Chondrocyte (in vitro differentiated cells): ENCODE results near the gene CYGB. TPM values are rescaled to one million over a fixed set of nuclear protein-coding genes. Genes with fewer than 3 reads are reported as not detected.

Source experiments
- DNase-seq: peaks from one replicate; pipeline ENCODE4 v3.0.0; 2021; ENCODE audit warnings: mixed read lengths, low spot score
- H3K27ac Mint-ChIP-seq: one replicate; pipeline ENCODE4 v1.8.0; 2021; ENCODE audit warnings: mild to moderate bottlenecking, moderate library complexity, mixed read lengths; ENCODE audit not compliant: unreplicated experiment
- H3K27me3 Mint-ChIP-seq: 2 replicates; pipeline ENCODE4 v1.8.0; 2021; ENCODE audit warnings: low read depth, mixed read lengths
- H3K36me3 Mint-ChIP-seq: 2 replicates; pipeline ENCODE4 v1.8.0; 2021; ENCODE audit warnings: low read depth, mixed read lengths
- H3K4me1 Mint-ChIP-seq: 2 replicates; pipeline ENCODE4 v1.8.0; 2021; ENCODE audit warnings: low read depth, mild to moderate bottlenecking, mixed read lengths
- H3K4me3 Mint-ChIP-seq: one replicate; pipeline ENCODE4 v1.8.0; 2021; ENCODE audit warnings: mild to moderate bottlenecking, moderate library complexity, mixed read lengths; ENCODE audit not compliant: unreplicated experiment
- H3K9me3 Mint-ChIP-seq: 2 replicates; pipeline ENCODE4 v1.8.0; 2021; ENCODE audit warnings: low read depth, mixed read lengths
- total RNA-seq: library from RNA; stranded (reverse); gene quantifications from 3 replicates; pipeline ENCODE4 v1.2.1, GENCODE V29; 2021
- TF ChIP-seq, protein P1 (sequence below): fragments of 200-600 bp; sonication (generic); IDR thresholded peaks from 2 replicates; pipeline ENCODE4 v1.5.0; 2021; ENCODE audit warnings: antibody characterized with exemption, mild to moderate bottlenecking, moderate library complexity

The CYGB gene
- total RNA-seq, 1 donor from 2014 or later, result 5.4 TPM

DNA sequence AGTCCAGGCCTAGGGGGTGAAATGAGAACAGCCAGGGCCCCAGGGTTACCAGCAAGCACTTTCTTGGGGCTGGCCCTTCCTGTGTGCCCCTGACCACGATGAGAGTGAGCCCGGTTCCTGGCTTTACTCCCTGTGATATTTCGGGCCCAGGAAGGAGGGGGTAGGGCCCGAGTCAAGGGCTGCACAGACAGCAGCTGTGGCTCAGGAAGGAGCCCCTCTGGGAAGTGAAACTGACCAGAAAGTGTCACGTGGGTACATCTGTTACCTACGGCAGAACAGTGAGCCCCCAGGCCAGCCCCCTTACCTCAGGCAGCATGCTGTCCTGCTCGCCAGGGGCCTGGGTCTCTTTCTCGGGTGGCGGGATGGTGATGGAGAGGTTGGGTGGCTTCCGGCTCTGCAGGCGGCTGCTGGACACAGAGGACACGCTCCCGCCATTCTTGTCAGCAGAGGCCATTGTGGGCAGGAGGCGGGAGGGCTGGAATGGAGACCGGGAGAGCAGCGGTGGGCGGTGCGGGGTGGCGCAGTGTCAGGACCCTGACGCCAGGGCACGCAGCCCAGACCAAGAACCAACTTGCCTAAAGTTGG is 56.3 kb downstream of the CYGB start:
- Mint-ChIP-seq H3K4me1 (peaks cover 8% of the 10 kb centered on the region), H3K36me3 (no peaks in the 10 kb centered on the region), H3K27ac (no peak overlapping the region), H3K4me3 (no peak overlapping the region), H3K9me3 (no peaks in the 10 kb centered on the region), H3K27me3 (no peaks in the 10 kb centered on the region)
- TF ChIP-seq, protein P1, sequence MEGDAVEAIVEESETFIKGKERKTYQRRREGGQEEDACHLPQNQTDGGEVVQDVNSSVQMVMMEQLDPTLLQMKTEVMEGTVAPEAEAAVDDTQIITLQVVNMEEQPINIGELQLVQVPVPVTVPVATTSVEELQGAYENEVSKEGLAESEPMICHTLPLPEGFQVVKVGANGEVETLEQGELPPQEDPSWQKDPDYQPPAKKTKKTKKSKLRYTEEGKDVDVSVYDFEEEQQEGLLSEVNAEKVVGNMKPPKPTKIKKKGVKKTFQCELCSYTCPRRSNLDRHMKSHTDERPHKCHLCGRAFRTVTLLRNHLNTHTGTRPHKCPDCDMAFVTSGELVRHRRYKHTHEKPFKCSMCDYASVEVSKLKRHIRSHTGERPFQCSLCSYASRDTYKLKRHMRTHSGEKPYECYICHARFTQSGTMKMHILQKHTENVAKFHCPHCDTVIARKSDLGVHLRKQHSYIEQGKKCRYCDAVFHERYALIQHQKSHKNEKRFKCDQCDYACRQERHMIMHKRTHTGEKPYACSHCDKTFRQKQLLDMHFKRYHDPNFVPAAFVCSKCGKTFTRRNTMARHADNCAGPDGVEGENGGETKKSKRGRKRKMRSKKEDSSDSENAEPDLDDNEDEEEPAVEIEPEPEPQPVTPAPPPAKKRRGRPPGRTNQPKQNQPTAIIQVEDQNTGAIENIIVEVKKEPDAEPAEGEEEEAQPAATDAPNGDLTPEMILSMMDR, result no peak
- DNase-seq, result no peak

DNA sequence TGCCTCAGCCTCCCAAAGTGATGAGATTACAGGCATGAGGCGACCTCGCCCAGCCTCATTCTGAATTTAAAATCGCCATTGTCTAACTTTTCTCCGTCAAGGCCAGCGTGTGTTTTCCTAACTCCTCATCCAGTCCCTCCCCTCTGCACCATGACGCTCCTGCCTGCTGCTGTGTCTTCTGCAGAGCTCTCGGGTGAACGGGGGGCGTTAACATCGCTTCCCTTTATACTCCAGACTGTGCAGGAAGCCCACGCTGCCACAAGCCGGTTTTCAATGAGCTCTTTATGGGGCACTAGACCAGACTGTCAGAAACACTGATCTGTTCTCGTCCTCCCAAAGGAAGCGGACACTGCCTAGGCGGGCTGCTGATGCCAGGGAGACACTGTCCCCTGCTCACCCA is 56.9 kb downstream of the CYGB start:
- no peak overlapping the region for H3K27ac Mint-ChIP-seq
- peaks cover 6% of the 10 kb centered on the region for H3K4me1 Mint-ChIP-seq
- H3K27me3 Mint-ChIP-seq, result no peaks in the 10 kb centered on the region
- no peaks in the 10 kb centered on the region for H3K9me3 Mint-ChIP-seq
- DNase-seq, result no peak
- H3K4me3 Mint-ChIP-seq, result no peak overlapping the region
- no peaks in the 10 kb centered on the region for H3K36me3 Mint-ChIP-seq
- TF ChIP-seq, protein P1, result no peak

DNA sequence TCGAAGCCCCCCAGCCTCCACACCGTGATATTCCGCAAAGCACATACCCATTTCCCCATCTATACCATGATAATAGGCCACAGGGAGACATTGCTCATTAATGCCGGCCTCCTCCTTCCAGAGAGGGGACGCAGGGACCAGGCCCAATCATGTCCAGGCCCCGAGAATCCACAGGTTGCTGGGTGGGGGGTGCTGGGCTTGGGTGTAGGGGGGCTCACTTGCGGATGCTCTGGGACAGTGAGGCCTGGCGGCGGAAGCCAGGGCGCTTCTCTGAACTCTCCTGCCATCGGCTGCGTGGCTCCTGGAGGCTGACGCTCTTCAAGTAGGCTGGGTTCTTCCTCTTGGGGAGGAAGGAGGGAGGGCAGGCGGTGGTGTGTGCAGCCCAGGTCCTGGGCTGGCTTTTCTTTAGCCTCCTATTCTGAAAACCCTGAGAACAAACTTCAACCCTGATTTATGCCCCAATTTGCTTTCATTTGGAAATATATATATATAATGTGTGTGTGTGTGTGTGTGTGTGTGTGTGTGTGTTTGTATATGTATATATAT is 57.9 kb downstream of the CYGB start:
- TF ChIP-seq, protein P1, result no peak
- no peak overlapping the region for H3K4me3 Mint-ChIP-seq
- no peak overlapping the region for H3K27ac Mint-ChIP-seq

DNA sequence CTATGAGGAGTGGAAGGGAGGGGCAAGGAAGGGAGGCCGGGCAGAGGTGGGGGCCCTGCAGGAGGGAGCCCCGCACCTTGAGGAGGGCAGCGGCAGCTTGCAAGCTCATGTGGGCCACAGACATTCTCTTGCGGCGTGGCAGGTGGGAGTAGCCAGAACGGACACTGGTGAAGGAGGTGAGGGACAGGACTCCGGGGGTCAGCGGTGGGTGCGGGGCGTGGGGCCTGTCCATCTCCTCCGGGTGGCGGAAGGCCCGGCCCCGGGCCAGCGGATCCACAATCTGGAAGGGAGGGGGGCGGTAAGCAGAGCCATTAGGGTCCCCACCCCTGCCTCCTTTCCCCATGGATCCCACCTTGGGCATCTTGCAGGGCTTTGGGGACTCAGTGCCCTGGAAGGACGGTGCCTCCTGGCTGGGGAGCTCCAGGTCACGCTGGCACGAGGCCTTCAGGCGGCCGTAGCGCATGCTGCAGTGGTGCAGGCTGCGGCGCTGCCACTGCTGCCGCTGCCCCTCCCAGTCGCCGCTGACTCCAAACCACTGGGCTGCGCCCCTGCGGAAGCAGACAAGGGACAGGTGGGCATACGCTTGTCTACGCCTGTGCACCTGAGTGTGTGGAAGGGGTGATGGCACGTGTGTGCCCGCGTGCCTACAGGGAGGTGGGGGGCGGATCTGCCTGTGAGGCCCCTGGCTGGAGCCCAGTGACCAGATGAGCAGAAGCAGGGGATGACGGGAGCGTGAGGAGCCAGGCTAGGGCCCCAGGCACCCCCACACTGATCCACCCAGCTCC is 58.6 kb downstream of the CYGB start:
- DNase-seq, result no peak
- TF ChIP-seq, protein P1, result no peak
- Mint-ChIP-seq H3K4me1 (peaks cover 4% of the 10 kb centered on the region), H3K4me3 (no peak overlapping the region), H3K9me3 (no peaks in the 10 kb centered on the region), H3K36me3 (no peaks in the 10 kb centered on the region), H3K27ac (no peak overlapping the region), H3K27me3 (no peaks in the 10 kb centered on the region)

More for the DNA sequence above, 57.9 kb downstream of the CYGB start:
- Mint-ChIP-seq H3K36me3 (no peaks in the 10 kb centered on the region), H3K27me3 (no peaks in the 10 kb centered on the region), H3K4me1 (peaks cover 4% of the 10 kb centered on the region), H3K9me3 (no peaks in the 10 kb centered on the region)
- DNase-seq, result no peak

DNA sequence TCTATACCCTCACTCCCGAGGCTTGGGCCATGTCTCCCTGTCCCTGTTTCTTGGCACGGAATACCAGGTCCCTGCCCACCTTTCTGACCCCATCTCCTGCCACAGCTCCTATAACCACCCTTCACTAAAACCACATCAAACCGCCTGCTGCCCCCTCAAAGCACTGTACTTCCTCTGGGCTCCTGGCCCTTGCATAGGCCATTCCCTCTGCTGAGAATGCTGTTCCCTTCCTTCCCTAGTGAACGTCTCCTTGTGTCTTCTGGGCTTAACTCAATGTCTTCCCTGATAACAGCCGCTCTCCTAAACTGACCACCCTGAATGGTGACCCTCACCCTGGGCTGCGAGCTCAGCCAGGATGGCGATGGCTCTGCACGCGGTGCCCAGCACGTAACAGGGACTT is 59.4 kb downstream of the CYGB start:
- Mint-ChIP-seq H3K27me3 (no peaks in the 10 kb centered on the region), H3K4me3 (no peak overlapping the region), H3K9me3 (no peaks in the 10 kb centered on the region), H3K4me1 (peaks cover 4% of the 10 kb centered on the region), H3K36me3 (no peaks in the 10 kb centered on the region), H3K27ac (no peak overlapping the region)
- no peak for DNase-seq
- TF ChIP-seq, protein P1, result no peak
